Activated effector memory CD4-positive, alpha-beta T cell treated with anti-CD3 and anti-CD28 coated beads, Interleukin-2, amount 50 U/mL, for 16 hours (primary cell): ENCODE measurements around the gene PEX11A.

Source experiments
- DNase-seq: peaks from one replicate; pipeline ENCODE4 v3.0.0-alpha.2; 2020

The PEX11A gene

DNA sequence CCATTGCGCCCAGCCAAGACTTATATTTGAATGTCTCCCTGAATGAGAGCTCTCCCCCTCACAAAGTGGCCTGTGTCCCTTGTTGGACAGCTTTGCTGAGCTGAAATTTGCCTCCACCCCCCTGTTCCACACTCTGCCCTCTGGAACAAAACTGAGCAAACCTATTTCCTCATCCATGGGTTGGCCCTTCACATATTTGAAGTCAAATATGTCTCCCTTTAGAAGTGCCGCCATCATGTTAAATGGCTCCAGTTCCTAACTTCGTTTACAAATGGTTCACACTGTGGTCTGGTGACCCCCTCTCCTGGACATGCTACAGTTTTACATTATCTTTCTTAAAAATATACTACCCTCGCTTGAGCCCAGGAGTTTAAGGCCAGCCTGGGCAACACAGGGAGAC, 16.0 kb downstream of the PEX11A start:
- DNase-seq: no peak

DNA sequence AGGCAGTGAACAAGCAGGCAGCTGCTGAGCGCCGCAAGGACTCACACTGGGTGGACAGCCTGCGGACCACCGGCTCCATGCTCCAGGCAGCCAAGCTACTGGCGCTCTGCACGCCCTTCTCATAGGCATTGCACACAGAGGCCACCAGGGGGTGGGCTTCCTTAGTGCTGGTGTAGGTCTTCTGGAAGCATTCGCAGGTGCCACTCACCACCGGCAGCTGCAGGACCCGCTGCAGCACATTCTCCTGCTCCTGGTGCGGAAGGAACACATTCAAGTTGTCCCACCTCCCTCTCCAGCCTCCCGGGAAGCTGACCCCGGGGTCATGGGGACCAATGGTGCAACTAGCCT, 17.4 kb downstream of the PEX11A start:
- DNase-seq: no peak

DNA sequence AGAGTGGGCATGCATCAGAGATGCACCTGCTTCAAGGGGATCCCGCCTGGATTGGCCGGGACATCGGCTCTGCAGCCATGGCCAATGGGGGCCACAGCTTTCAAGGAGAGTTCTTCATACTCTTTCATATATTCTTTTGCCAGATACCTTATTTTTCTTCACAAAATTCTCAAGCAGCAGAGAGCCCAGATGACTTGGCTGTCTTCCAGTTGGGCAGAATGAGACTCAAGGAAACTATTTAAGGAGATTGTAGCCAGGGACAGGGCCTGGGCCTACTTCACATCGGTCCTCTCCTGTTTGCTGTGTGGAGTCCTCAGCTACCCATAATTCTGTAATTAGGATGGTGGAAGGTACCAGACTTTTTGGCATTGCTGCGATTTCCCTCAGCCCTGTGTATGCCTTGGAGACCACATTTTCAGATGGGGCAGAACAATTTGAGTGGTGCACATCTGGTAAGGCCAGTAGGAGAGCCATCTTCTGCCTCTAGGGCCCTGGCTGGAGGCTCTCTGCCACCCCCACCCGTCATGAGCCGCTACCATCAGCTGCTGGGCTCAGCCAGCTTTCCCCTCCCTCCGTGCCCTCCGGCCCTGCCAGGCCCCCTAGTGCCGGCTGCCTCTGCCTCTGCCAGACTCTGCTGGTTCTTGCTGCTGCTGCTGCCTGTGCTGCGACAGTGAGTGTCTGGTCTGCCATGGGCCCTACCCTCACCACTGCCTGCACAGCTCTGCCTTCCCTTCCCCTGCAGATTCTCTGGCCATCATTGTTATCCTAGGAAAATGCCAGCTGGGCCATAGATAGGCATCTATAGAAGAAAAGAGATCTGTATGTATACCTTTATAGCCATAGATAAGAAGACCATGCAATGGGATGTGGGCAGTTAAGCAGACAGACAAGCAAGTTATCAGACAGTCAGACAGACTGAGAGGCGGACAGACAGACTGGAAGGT, 18.1 kb downstream of the PEX11A start:
- no peak for DNase-seq

DNA sequence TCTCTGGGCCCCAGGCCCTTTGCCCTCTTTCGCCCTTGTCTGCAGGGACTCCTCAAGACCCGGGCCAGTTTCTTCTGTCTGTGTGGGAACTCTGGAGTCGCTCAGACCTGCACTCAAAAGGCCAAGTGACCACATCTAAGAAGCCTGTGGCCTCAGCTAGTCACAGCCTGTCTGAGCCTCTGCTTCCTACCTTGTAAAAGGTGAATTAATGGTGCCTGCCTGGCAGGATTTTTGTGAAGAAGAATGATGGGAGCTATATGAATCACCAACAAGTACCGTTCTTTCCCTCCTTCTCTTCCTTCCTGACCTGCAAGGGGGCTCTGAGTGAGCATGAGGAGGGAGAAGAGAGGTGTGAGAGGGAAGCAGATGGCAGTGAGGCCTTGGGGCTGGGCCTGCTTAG, 18.9 kb downstream of the PEX11A start:
- no peak for DNase-seq

DNA sequence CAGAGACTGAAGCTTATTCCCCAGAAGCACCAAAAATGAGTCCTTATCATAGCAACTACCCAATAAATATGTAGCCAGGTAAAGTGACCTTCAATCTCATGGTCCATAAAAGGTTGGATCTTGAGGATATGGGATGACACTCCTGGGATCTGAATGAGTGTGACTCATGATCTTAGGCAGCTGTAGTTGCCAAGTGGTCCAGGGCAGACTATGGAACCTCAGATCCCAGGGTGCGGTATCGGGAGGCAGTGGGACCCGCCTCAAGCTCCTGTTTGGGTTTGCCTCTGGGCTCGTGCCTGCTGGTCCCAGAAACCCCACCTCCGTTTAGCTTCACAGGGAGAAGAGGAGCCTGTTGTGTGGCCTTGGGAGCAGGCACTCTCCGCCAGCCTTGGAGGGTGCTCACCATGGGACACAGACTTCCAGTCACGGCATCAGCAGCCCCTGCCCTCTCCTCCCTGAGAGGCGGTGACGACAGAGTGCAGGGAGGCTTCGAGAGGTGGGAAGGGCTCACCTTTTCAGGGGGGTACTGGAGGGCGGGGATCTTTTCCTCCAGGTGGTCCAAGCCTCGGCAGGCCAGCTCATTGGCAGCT, 19.5 kb downstream of the PEX11A start:
- DNase-seq: no peak

DNA sequence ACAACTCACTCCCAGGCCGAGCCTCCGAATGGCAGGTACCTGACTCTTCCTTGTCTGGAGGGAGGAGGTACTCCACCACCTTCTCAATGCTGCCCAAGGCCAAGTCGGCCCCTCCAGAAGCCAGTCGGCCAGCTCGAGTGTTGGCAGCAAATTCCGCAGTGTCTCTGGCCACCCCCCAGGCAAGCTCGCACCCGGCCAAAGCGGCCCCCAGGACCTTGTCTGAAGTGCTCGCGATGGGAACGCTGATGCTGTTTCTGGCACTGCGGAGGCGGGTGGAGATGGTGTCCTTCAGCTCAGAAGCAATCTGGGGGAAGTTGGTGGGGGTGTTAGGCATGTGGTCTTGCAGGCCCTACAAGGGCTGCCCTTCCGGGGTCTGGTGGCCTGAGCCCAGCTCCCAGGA, 20.6 kb downstream of the PEX11A start:
- DNase-seq: no peak

DNA sequence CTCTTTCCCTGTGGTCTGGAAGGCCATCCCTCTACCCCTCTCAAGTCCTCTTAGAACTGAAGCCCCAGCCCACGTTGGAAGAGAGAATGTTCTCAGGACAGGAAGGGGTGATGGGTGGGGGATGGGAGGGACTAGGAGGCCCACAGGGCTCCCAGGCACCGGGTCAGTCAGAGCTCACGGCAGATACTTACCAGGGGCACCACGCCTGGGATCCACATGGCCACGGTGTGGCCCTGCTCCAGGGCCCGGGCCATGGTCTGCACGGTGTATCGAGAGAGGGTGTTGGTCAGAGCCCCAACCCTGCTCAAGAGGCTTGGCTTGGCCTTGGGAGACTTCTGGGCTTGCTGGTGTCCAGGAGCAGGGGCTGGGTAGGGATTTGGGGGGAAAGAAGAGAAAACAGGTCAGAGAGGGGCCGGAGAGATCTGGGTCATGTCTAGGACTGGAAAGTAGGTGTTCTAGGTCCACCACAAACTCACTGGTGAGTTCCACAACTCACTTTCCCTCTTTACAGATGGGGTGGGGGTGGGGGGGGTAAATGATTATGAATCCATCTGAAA, 21.2 kb downstream of the PEX11A start:
- no peak for DNase-seq

DNA sequence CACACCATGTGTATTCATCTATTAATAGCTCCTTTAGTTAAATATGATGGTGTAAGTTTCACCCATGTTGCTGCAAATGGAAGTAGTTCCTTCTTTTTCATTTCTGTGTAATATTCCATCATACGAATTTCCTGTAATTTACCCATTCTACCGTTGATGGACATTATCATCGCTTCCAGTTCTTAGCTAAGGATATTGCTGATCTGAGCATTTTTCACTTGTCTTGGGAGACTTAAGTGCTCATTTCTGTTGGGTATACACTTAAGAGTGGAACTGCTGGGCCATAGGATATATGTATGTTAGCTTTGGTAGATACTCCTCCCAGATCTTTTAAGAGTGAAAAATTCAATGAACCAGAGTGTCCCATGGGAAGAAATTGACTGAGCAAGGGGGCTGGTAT, 22.4 kb downstream of the PEX11A start:
- DNase-seq: no peak

DNA sequence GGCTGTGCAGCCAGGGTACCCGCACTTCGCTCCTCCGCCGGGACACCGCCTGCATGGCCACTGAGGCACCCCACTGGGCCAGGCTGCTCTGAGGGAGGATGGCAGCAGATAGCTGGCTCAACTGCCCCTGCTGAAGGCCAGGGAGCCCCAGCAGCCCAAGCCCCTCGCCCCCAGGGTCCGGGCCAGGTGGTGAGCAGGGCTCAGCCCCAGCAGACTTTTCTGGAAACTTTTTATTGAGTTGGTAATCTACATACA, 22.9 kb downstream of the PEX11A start:
- no peak for DNase-seq

DNA sequence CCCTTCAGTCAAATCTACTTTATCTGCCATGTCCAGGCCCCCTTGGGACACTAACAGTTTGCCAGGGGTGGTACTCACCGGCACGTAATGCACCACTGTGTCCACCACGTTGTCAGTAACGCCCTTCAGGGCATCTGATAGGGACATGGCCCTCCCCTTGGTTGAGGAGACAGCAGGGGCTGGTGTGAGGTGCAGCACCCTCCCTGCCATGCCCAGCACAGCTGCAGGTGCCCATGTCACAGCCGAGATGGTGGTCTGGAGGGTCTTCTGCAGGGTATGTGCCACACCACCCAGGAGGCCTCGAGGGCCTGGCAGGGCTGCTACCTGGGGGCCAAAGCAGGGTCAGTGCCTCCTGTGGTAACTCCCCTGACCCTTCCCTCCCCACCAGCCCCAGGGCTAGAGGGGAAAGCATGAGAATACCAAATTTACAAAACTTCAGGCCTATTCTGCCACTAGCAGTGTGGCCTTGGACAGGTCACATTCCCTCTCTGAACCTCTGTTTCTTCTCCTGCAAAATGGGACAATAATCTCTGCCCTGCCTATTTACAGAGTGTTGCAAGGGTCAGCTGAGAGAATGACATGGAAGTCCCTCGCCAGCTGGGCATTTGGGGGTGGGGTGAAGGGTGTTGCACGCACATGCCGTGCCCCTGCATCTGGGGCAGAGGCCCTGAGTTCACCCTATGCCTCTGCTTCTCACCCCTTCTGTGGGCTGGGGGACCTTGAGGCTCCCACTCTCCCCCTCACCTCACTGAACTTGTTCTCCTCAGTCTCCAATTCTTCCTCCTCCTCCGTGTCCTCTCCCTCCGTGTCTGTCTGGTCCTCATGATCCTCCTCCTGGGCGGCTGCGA, 23.5 kb downstream of the PEX11A start:
- DNase-seq: no peak

DNA sequence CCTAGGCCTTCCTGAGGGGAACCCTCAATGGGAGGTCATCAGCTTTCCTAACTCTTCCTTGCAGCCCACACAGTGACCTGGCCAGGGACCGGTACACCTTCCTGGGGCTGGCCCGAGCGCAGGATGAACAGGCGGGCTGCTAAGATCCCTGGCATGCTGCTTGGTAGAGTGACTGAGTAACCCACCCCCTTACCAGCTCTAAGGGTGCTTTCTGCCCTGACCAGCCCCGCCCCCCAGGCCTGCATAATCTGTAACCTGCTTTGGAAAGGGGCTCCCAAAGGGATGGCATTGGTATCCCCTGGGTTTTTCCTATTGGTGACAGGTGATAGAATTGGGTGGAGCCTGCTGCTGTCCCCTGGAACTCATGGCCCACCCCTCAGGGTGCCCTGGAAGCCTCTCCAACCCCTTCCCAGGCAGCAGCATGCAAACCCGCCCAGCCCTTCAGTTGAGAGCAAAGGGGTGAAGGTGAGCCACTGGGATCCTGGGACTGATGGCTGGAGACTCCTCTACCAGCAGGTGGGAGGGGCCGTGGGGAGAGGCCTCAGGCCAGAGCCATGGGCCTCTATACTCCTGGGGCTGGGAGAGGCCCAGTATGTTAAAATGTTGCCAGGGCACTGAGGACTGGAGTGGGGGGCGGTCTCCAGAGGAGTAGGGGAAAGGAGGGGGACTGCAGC, 24.2 kb downstream of the PEX11A start:
- DNase-seq: no peak

DNA sequence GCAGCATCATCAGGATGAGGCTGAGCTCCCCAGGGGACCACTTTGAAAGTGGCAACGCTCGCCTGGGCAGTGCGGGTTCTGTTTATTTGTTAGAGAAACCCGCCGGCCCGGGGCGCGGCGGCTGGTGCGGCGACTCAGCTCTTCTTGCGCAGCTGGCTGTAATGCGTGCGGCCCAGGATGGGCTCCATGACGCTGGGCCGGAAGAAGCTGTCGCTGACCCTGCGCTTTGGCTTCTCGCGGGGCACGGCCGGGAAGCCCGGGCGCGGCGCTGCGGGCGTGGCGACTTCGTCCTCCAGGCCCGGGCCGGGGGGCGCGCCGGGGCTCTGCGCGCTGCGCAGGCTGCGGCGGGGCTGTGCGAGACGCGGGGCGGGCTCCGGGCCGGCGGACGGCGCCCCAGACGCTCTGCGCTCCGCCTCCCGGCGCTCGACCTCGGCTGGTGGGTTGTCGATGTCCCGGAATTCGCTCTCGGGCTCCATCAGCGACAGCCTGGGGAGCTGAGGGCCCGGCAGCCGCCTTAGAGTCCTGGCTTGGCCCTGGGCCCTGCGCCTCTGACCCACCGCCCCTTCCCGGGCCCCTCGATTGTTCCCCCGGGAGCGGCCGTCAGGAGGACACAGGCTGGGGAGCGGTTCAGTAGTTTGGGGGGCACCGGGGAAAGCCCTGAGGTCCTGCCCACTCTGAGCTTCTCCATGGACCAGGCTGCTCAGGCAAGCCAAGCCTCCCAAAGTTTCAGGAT, 24.9 kb downstream of the PEX11A start:
- no peak for DNase-seq

DNA sequence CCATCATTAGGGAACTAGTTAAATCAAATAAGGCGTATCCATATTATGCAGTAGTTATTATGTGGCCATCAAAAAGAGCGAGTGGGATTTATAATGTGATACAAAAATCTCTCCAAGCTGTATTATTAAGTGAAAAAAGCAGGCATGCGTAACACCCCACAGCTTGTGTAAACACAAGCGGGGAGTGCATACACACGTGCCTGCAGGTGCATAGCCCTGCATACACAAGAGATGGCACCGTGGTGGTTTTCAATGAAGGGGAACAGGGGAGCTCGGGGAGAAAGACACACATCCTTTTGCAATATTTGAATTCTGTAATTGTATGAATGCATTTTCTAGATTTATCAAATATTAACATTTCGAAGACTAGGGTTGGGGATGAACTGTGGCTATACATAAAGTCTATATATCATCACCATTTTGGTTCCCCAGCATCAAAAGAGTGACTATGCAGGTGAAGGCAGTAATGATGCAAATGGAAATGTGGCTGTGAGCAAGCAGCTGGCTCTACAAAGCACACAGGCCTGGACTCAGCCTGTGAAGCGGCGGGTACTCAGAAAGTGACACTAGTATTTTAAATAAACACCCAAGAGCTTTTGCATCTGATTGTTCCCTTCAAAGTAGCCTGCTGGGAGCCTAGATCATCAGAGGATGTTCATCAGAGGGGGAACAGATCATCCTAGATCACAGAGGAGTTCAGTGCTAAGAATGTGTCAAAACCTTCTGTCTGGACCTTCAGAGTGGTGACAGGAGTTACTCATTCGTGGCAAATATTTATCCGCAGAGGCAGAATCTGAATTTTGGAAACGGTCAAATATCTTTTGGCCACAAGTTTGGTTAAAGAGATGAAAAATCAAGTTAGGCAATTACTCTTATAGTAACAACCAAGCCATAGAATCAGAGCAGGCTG, 25.9 kb downstream of the PEX11A start:
- no peak for DNase-seq

DNA sequence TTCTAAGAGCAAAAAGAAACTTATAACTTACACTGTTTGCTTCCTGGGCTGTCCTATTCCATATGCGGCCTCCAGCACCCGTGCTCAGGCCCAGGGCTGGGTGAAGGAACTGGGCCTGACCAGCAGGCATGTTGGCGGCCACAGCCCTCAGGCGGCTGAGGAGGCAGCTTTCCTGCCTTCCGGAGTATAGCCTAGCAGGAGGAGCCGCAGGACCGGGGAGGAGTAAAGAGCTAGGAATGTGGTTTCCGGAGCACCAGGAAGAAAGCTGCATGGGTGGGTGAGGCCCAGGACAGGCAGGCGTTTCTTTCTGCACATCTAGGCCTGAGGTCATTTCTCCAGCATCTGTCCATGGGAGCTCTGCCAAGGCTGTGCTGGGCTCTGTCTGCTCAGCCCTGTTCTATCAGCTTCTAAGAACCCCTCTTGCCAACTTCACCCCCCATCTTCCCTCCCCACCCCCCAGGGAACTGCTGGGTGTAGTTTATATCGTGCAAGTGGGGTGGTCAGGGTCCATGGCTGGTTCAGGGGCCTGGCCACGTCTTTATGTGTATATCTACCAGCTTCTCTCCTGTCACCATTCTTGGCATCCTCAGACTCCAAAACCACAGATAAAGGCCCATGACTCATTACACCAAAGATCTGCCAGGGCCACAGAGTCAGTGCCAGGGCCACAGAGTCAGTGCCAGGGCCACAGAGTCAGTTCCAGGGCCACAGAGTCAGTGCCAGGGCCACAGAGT, 27.5 kb downstream of the PEX11A start:
- DNase-seq: no peak

DNA sequence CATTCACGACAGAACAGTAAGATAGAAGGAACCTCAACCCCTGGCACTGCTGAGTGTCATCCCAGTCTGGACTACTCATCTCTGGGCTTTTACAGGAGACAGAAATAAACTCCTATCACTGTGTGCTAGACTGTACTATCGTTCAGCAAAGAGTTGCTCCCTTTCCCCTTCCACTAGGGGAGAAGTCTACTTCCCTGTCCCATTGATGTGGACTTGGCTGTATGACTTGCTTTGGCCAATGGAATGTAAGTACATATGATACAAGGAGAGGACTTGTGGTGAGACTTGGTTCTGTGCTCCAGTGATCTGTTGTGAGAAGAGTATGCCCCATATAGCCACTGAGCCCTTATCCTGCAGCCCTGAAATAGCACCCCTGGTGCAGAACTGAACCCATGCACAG, 30.0 kb downstream of the PEX11A start:
- DNase-seq: no peak

DNA sequence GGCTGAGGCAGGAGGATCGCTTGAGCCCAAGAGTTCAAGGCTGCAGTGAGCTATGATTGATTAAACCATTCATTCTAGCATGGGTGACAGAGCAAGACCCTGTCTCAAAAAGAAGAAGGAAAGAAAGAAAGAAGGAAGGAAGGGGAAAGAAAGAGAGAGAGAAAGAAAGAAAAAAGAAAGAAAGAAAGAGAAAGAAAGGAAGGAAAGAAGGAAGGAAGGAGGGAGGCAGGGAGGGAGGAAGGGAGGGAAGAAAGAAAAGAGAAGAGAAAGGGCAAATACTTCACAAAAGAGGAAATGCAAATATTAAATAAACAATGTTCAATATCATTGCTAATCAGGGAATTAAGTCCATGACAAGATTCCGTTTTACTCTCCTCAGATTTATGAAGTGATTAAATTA, 31.3 kb downstream of the PEX11A start:
- DNase-seq: no peak

DNA sequence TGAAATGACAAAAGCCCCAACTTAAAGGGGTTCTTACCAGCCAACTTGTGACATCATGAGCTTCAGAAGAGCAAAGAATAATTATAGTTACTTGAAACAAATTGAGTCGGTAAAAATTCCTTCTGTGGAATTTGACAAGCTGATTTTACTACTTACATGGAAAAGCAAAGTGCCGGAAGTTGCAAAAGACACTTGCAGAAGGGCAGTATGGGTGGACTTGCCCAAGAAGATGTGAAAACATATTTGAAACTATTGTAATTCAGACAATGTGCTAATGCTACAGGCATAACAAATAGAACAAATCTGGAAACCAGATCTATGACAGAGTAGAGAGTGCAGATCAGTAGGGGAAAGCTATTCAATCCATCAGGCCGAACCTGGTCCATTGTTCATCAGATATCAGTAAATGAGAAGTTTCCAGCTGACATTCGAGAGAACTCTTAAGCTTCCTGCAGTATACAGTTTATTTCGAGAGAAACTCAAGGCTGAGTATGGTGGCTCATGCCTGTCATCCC, 32.8 kb downstream of the PEX11A start:
- no peak for DNase-seq

DNA sequence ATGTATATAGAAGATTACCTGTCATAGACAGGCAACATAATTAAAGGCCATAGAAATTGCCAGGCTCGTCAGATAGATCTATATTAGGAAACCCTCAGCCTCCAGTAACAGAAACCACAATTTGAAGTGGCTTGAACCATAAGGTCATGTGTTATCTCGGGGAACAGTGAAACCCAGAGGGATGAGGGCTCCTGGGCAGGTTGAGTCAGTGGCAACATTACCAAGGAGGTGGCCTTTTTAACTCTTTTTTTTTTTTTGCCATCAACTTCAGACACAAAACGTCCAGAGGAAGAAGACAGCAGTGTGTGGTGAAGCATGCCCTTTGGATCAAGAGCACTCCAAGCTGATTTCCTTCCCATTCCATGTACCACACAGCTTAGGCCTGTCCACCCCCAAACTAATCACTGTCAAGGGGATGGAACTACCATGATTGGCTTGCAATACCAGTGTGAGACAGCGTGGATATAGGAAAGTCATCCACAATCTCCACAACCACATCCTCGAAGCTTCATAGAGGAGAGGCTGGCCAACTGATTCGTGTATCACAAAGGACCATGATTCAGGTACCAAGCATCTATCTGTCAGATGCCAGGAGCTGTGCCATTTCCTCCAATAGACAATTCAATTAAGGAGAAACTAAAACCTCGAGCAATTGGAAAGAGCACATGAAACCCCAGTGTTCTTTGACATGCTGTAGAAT, 34.3 kb downstream of the PEX11A start:
- no peak for DNase-seq
